ENCODE measurements around the gene THRB. TPM values are rescaled to one million over a fixed set of nuclear protein-coding genes. Genes with fewer than 3 reads are reported as not detected.

THRB gene
- total RNA-seq, 1 experiment from 2014 or later = 5.8 TPM

DNA sequence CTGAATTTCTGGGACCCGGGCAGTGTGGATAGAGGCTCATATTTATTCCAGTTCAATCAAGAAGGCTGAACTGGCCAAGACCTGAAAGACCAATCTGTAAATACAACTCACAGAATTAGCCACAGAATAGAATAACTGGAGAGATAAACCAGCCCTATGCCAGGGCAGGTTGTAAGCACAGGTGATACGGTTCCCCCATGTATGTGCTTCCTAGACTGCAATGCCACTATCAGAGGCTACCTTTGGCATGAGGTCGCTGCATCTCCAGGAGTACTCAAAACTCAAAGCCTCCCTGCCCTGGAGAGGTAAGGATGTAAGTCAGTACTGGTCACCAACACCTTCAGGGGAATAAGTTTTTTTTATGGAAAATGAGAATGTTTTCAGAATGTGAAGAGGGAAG lies 314.0 kb downstream of the THRB start:
- H3K27me3 Mint-ChIP-seq (ENCODE audit: low read depth) = peaks cover 2% of the 10 kb centered on the region; the same call in 1 of the 2 replicates
- TF ChIP-seq, protein P1, sequence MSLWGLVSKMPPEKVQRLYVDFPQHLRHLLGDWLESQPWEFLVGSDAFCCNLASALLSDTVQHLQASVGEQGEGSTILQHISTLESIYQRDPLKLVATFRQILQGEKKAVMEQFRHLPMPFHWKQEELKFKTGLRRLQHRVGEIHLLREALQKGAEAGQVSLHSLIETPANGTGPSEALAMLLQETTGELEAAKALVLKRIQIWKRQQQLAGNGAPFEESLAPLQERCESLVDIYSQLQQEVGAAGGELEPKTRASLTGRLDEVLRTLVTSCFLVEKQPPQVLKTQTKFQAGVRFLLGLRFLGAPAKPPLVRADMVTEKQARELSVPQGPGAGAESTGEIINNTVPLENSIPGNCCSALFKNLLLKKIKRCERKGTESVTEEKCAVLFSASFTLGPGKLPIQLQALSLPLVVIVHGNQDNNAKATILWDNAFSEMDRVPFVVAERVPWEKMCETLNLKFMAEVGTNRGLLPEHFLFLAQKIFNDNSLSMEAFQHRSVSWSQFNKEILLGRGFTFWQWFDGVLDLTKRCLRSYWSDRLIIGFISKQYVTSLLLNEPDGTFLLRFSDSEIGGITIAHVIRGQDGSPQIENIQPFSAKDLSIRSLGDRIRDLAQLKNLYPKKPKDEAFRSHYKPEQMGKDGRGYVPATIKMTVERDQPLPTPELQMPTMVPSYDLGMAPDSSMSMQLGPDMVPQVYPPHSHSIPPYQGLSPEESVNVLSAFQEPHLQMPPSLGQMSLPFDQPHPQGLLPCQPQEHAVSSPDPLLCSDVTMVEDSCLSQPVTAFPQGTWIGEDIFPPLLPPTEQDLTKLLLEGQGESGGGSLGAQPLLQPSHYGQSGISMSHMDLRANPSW (CRISPR knock-in tag; conservative IDR thresholded peaks at IDR 0.05; ENCODE audit: low read depth) = no peak
- TF ChIP-seq TEAD4 (CRISPR knock-in tag; IDR thresholded peaks at IDR 0.05) = no peak
- TF ChIP-seq, protein P2, sequence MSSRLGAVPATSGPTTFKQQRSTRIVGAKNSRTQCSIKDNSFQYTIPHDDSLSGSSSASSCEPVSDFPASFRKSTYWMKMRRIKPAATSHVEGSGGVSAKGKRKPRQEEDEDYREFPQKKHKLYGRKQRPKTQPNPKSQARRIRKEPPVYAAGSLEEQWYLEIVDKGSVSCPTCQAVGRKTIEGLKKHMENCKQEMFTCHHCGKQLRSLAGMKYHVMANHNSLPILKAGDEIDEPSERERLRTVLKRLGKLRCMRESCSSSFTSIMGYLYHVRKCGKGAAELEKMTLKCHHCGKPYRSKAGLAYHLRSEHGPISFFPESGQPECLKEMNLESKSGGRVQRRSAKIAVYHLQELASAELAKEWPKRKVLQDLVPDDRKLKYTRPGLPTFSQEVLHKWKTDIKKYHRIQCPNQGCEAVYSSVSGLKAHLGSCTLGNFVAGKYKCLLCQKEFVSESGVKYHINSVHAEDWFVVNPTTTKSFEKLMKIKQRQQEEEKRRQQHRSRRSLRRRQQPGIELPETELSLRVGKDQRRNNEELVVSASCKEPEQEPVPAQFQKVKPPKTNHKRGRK (CRISPR knock-in tag; IDR thresholded peaks at IDR 0.05; ENCODE audit: borderline replicate concordance) = no peak
- TF ChIP-seq ZNF219 (CRISPR knock-in tag; IDR thresholded peaks at IDR 0.05; ENCODE audit: borderline replicate concordance) = no peak
- TF ChIP-seq ETV6 (CRISPR knock-in tag; IDR thresholded peaks at IDR 0.05) = no peak
- TF ChIP-seq, protein P3, sequence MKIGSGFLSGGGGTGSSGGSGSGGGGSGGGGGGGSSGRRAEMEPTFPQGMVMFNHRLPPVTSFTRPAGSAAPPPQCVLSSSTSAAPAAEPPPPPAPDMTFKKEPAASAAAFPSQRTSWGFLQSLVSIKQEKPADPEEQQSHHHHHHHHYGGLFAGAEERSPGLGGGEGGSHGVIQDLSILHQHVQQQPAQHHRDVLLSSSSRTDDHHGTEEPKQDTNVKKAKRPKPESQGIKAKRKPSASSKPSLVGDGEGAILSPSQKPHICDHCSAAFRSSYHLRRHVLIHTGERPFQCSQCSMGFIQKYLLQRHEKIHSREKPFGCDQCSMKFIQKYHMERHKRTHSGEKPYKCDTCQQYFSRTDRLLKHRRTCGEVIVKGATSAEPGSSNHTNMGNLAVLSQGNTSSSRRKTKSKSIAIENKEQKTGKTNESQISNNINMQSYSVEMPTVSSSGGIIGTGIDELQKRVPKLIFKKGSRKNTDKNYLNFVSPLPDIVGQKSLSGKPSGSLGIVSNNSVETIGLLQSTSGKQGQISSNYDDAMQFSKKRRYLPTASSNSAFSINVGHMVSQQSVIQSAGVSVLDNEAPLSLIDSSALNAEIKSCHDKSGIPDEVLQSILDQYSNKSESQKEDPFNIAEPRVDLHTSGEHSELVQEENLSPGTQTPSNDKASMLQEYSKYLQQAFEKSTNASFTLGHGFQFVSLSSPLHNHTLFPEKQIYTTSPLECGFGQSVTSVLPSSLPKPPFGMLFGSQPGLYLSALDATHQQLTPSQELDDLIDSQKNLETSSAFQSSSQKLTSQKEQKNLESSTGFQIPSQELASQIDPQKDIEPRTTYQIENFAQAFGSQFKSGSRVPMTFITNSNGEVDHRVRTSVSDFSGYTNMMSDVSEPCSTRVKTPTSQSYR (CRISPR knock-in tag; IDR thresholded peaks at IDR 0.05) = no peak
- TF ChIP-seq MYBL2 (CRISPR knock-in tag; IDR thresholded peaks at IDR 0.05) = no peak
- TF ChIP-seq MXD4 (CRISPR knock-in tag; IDR thresholded peaks at IDR 0.05; ENCODE audit: borderline replicate concordance) = no peak
- TF ChIP-seq CBFB (CRISPR knock-in tag; IDR thresholded peaks at IDR 0.05; ENCODE audit: low read depth) = no peak
- TF ChIP-seq GTF2I (CRISPR knock-in tag; conservative IDR thresholded peaks at IDR 0.05) = no peak
- TF ChIP-seq, protein P4, sequence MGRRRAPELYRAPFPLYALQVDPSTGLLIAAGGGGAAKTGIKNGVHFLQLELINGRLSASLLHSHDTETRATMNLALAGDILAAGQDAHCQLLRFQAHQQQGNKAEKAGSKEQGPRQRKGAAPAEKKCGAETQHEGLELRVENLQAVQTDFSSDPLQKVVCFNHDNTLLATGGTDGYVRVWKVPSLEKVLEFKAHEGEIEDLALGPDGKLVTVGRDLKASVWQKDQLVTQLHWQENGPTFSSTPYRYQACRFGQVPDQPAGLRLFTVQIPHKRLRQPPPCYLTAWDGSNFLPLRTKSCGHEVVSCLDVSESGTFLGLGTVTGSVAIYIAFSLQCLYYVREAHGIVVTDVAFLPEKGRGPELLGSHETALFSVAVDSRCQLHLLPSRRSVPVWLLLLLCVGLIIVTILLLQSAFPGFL (CRISPR knock-in tag; IDR thresholded peaks at IDR 0.05; ENCODE audit: borderline replicate concordance) = no peak
- TF ChIP-seq, protein P5, sequence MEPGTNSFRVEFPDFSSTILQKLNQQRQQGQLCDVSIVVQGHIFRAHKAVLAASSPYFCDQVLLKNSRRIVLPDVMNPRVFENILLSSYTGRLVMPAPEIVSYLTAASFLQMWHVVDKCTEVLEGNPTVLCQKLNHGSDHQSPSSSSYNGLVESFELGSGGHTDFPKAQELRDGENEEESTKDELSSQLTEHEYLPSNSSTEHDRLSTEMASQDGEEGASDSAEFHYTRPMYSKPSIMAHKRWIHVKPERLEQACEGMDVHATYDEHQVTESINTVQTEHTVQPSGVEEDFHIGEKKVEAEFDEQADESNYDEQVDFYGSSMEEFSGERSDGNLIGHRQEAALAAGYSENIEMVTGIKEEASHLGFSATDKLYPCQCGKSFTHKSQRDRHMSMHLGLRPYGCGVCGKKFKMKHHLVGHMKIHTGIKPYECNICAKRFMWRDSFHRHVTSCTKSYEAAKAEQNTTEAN (CRISPR knock-in tag; IDR thresholded peaks at IDR 0.05) = no peak
- TF ChIP-seq, protein P6, sequence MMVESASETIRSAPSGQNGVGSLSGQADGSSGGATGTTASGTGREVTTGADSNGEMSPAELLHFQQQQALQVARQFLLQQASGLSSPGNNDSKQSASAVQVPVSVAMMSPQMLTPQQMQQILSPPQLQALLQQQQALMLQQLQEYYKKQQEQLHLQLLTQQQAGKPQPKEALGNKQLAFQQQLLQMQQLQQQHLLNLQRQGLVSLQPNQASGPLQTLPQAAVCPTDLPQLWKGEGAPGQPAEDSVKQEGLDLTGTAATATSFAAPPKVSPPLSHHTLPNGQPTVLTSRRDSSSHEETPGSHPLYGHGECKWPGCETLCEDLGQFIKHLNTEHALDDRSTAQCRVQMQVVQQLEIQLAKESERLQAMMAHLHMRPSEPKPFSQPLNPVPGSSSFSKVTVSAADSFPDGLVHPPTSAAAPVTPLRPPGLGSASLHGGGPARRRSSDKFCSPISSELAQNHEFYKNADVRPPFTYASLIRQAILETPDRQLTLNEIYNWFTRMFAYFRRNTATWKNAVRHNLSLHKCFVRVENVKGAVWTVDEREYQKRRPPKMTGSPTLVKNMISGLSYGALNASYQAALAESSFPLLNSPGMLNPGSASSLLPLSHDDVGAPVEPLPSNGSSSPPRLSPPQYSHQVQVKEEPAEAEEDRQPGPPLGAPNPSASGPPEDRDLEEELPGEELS (CRISPR knock-in tag; IDR thresholded peaks at IDR 0.05) = no peak
- TF ChIP-seq, protein P7, sequence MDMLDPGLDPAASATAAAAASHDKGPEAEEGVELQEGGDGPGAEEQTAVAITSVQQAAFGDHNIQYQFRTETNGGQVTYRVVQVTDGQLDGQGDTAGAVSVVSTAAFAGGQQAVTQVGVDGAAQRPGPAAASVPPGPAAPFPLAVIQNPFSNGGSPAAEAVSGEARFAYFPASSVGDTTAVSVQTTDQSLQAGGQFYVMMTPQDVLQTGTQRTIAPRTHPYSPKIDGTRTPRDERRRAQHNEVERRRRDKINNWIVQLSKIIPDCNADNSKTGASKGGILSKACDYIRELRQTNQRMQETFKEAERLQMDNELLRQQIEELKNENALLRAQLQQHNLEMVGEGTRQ (CRISPR knock-in tag; IDR thresholded peaks at IDR 0.05) = no peak
- TF ChIP-seq HMGA2 (CRISPR knock-in tag; IDR thresholded peaks at IDR 0.05) = no peak
- no peaks in the 10 kb centered on the region for H3K9me3 Mint-ChIP-seq
- DNase-seq (ENCODE audit: low spot score) (no peak), ATAC-seq (no peak)
- ChIA-PET POLR2A (no interaction called here), CTCF (no interaction called here)
- peaks cover 2% of the 10 kb centered on the region; the same call in 1 of the 2 replicates for H3K4me1 Mint-ChIP-seq
- no peak overlapping the region for H3K27ac Mint-ChIP-seq
- no peak overlapping the region for H3K4me3 Mint-ChIP-seq
- no peaks in the 10 kb centered on the region for H3K36me3 Mint-ChIP-seq
